ENCODE data around the gene EN1. TPM values are rescaled to one million over a fixed set of nuclear protein-coding genes. Genes with fewer than 3 reads are reported as not detected.

Gene EN1
- polyA plus RNA-seq, 1 donor (not counting 4 experiments of a cell fraction or from before 2014, with no cell fraction given): 0.05 TPM

- no peaks in the 10 kb centered on the region for H3K79me2 ChIP-seq (ENCODE audit: control insufficient read depth, insufficient read depth, low read length)
- H3K4me3 ChIP-seq (ENCODE audit: control insufficient read depth in 2 of 3, extremely low read depth in 1 of 3, insufficient read depth in 2 of 3, low read depth in 1 of 3, low read length in 3 of 3): peak overlapping the region in 2 of 3 experiments; percentile 21 to 59
- TF ChIP-seq EZH2 (IDR thresholded peaks at IDR 0.05; ENCODE audit: low read length) (no peak), CTCF (optimal IDR thresholded peaks at IDR 0.05 in 1 of 3, IDR thresholded peaks at IDR 0.05 in 1 of 3, conservative IDR thresholded peaks at IDR 0.05 in 1 of 3; ENCODE audit: extremely low read depth in 1 of 3, insufficient read depth in 2 of 3, low read length in 3 of 3) (peak; percentile 100)
- H3K9me3 ChIP-seq (ENCODE audit: control insufficient read depth, low read depth, low read length): no peaks in the 10 kb centered on the region
- H2AFZ ChIP-seq (ENCODE audit: control insufficient read depth, low read length): peak overlapping the region; percentile 78
- H3K36me3 ChIP-seq (ENCODE audit: control insufficient read depth in 2 of 2, extremely low read depth in 1 of 2, insufficient read depth in 2 of 2, low read length in 2 of 2): no peaks in the 10 kb centered on the region
- H3K9me1 ChIP-seq (ENCODE audit: control insufficient read depth, extremely low read depth, insufficient read depth, low read length): no peaks in the 10 kb centered on the region
- H3K9ac ChIP-seq (ENCODE audit: control insufficient read depth, extremely low read depth, insufficient read depth, low read length): no peak overlapping the region
- H4K20me1 ChIP-seq (ENCODE audit: control insufficient read depth, extremely low read depth, insufficient read depth, low read length): peaks cover 3% of the 10 kb centered on the region
- H3K4me2 ChIP-seq (ENCODE audit: control insufficient read depth, extremely low read depth, insufficient read depth, low read depth, low read length): peak overlapping the region; percentile 80
- dilution Hi-C loops (cut with MboI; ENCODE audit: extremely low pct_ligation_motif_present, low sequenced_read_pairs): no loop called here
- FAIRE-seq (peak; percentile 88), DNase-seq (ENCODE audit: low read depth, low spot score) (peak; percentile 40)
- peaks cover 15% of the 10 kb centered on the region for H3K27me3 ChIP-seq (ENCODE audit: control insufficient read depth, extremely low read depth, insufficient read depth, low read length)
- H3K27ac ChIP-seq (ENCODE audit: control insufficient read depth, insufficient read depth, low read length): no peak overlapping the region
- peaks cover 11% of the 10 kb centered on the region for H3K4me1 ChIP-seq (ENCODE audit: control insufficient read depth, extremely low read depth, insufficient read depth, low read length)
Observed at GRCh38 chr2:118882693-118883336, 35.4 kb upstream of the EN1 start.

DNA sequence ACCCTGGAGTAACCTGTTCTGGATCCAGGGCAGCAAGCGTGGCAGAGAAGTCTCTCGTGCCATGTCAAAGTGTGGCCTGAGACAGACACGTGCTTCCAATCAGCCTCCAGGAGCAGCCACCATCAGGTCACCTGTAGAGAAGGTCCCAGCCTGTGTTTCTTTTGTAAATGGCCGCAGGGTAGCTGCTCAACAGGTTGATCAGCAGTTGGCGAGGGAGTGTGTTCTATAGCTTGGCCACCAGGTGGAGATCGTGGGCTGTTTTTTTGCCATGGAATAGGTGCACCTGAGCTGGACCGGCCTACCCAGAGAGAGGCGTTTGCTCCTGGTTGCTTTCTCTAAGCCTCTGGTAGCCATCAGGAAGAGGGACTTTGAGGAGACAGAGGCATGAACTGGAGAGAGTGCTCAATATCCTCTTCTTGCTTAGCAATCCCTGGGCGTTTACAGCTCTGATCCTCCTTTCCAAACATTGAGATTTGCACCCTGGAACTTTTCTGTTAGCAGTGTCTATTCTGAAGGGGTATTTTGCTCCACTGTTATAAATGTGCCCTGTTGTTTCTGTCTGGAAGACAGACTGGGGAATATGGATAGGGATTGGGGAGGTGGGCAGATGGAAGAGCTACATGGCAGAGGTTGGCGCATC lies 34.2 kb upstream of the EN1 start:
- H3K9me1 ChIP-seq (ENCODE audit: control insufficient read depth, extremely low read depth, insufficient read depth, low read length): no peaks in the 10 kb centered on the region
- DNase-seq (ENCODE audit: low read depth, low spot score) (peak; percentile 45), FAIRE-seq (peak; percentile 44)
- peaks cover 3% of the 10 kb centered on the region for H4K20me1 ChIP-seq (ENCODE audit: control insufficient read depth, extremely low read depth, insufficient read depth, low read length)
- H2AFZ ChIP-seq (ENCODE audit: control insufficient read depth, low read length): no peak overlapping the region
- H3K27me3 ChIP-seq (ENCODE audit: control insufficient read depth, extremely low read depth, insufficient read depth, low read length): peaks cover 15% of the 10 kb centered on the region
- H3K79me2 ChIP-seq (ENCODE audit: control insufficient read depth, insufficient read depth, low read length): no peaks in the 10 kb centered on the region
- H3K9me3 ChIP-seq (ENCODE audit: control insufficient read depth, low read depth, low read length): no peaks in the 10 kb centered on the region
- no peak overlapping the region for H3K4me2 ChIP-seq (ENCODE audit: control insufficient read depth, extremely low read depth, insufficient read depth, low read depth, low read length)
- peaks cover 11% of the 10 kb centered on the region for H3K4me1 ChIP-seq (ENCODE audit: control insufficient read depth, extremely low read depth, insufficient read depth, low read length)
- H3K27ac ChIP-seq (ENCODE audit: control insufficient read depth, insufficient read depth, low read length): no peak overlapping the region
- H3K4me3 ChIP-seq (ENCODE audit: control insufficient read depth in 2 of 3, extremely low read depth in 1 of 3, insufficient read depth in 2 of 3, low read depth in 1 of 3, low read length in 3 of 3): no peak overlapping the region
- H3K9ac ChIP-seq (ENCODE audit: control insufficient read depth, extremely low read depth, insufficient read depth, low read length): no peak overlapping the region
- no peaks in the 10 kb centered on the region for H3K36me3 ChIP-seq (ENCODE audit: control insufficient read depth in 2 of 2, extremely low read depth in 1 of 2, insufficient read depth in 2 of 2, low read length in 2 of 2)
- TF ChIP-seq EZH2 (IDR thresholded peaks at IDR 0.05; ENCODE audit: low read length) (no peak), CTCF (optimal IDR thresholded peaks at IDR 0.05 in 1 of 3, IDR thresholded peaks at IDR 0.05 in 1 of 3, conservative IDR thresholded peaks at IDR 0.05 in 1 of 3; ENCODE audit: extremely low read depth in 1 of 3, insufficient read depth in 2 of 3, low read length in 3 of 3) (peak; percentile 77 to 92 (median 86))
- dilution Hi-C loops (cut with MboI; ENCODE audit: extremely low pct_ligation_motif_present, low sequenced_read_pairs): no loop called here

All from keratinocyte (primary cell).